Measurements from ENCODE around the gene ARL3. TPM values are rescaled to one million over a fixed set of nuclear protein-coding genes. Genes with fewer than 3 reads are reported as not detected.
"Not testable (repeated sequence)": the region's sequence is repeated elsewhere in the genome, so short reads cannot be mapped to it uniquely, and the experiment has no call there.

The ARL3 gene
- total RNA-seq, 4 donors from 2014 or later: 7.1 to 9.8 (median 9.1) TPM

DNA sequence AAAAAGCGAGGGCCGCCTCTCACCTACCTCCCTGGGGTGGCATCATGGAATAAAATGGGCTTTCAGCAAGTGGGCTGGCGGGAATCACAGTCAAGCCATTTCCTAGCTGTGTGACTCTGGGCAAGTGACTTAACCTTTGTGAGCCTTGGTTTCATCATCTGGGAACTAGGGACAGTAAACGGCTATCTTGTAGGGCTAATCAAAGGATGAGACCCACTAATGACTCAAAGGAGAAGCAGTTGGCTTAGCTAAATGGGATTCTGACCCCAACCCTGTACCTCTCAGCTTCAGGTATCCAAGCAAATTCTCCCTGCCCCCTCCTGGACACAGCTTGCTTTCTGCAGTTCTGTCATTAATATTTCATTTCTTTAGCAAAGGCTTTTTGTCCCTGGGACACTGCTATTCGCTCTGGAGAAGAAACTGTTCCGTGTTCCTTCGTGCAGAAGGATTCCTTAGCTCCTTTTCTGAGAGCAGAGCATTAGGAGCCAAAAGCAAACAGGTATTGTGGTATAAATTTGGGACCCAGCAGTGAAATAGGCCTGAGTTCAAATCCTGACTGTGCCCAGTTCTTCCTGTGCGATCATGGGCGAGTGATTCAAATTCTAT lies 44.0 kb downstream of the ARL3 start:
- Histone ChIP-seq H3K27ac (peak overlapping the region in 3 of 4 donors; percentile 53 to 62 (median 54)), H3K4me1 (peaks cover 2 to 46% (median 27%) of the 10 kb centered on the region in 3 donors)
- TF ChIP-seq EP300 (IDR thresholded peaks at IDR 0.05): no peak
- no peak for TF ChIP-seq CTCF (IDR thresholded peaks at IDR 0.05)
- TF ChIP-seq POLR2A (IDR thresholded peaks at IDR 0.05): no peak
- TF ChIP-seq POLR2AphosphoS5 (IDR thresholded peaks at IDR 0.05): no peak

GRCh38 chr10:102669206-102670064 lies 44.8 kb downstream of the ARL3 start:
- Histone ChIP-seq H3K36me3 (no peaks in the 10 kb centered on the region), H3K4me3 (no peak overlapping the region), H3K9me3 (no peaks in the 10 kb centered on the region), H3K27me3 (no peaks in the 10 kb centered on the region), H3K4me1 (peaks cover 2 to 39% (median 20%) of the 10 kb centered on the region in 3 donors), H3K27ac (peak overlapping the region in 3 of 4 donors; percentile 53 to 62 (median 54))
- 60% methylated on average over 1 of the region's 7 CpGs; no CpG with 5 or more reads in 1 of the 2 donors for WGBS, 2 donors (ENCODE audit: low coverage in 1 of 2)
- ATAC-seq: peak; percentile 48
- peak in 1 of 4 experiments; percentile 26 for TF ChIP-seq CTCF (IDR thresholded peaks at IDR 0.05)
- no peak for TF ChIP-seq POLR2A (IDR thresholded peaks at IDR 0.05)
- peak; percentile 45 for TF ChIP-seq POLR2AphosphoS5 (IDR thresholded peaks at IDR 0.05)

More for the DNA sequence above, 44.0 kb downstream of the ARL3 start:
- ATAC-seq: no peak
- WGBS, 2 donors (ENCODE audit: low coverage in 1 of 2): 80 to 91% methylated on average over 4 to 5 of the region's 9 CpGs
- H3K9me3 ChIP-seq: no peaks in the 10 kb centered on the region
- H3K36me3 ChIP-seq: no peaks in the 10 kb centered on the region
- H3K27me3 ChIP-seq: no peaks in the 10 kb centered on the region
- no peak overlapping the region for H3K4me3 ChIP-seq

DNA sequence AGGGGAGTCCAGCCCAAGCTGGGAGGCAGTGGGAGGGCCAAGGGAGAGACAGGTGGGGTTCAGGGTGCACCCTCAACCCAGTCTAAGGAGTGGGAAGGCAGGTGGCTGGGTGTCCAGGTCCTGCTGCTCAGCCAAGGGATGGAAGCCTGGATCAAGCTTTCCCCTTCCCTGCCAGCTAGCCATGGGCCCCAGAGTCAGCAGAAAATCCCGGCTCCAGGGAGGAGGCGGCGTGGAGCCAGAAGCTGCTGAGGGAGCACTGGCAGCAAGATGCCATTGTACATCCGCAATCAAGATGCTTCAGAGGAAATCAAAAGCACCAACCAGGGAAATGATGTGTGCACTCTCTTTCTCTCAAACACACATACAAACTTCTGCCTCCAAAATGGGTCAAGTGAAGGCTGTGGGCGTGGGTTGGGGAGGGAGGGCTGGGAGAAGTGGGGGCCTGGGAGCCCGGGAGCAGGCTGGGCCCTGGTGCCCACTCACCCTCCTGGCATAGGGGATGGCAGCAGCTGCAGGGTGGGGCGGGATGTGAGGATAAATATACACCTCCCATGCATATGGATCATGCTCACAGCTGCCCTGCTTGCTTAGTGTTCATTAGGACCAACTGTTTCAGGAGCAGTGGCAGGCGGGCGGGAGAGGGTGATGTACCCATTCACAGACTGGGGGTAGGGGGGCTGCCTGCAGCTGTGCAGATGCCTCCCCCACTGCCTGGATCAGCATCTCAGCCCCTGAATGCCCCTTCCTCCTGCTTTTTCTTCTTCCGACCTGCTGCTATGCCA lies 45.7 kb downstream of the ARL3 start:
- peaks cover 0 to 30% (median 11%) of the 10 kb centered on the region in 3 donors for H3K4me1 ChIP-seq
- ATAC-seq: no peak
- no peaks in the 10 kb centered on the region for H3K9me3 ChIP-seq
- H3K4me3 ChIP-seq: no peak overlapping the region
- 75 to 80% methylated on average over 1 to 5 of the region's 10 CpGs for WGBS, 2 donors (ENCODE audit: low coverage in 1 of 2)
- H3K27ac ChIP-seq: peak overlapping the region in 3 of 4 donors; percentile 53 to 62 (median 54)
- no peaks in the 10 kb centered on the region for H3K36me3 ChIP-seq
- TF ChIP-seq CTCF (IDR thresholded peaks at IDR 0.05): no peak
- H3K27me3 ChIP-seq: no peaks in the 10 kb centered on the region

GRCh38 chr10:102667411-102667810 lies 46.8 kb downstream of the ARL3 start:
- not testable (repeated sequence) for H3K4me3 ChIP-seq, H3K27ac ChIP-seq, ATAC-seq, H3K27me3 ChIP-seq, H3K9me3 ChIP-seq, H3K36me3 ChIP-seq
- WGBS, 2 donors (ENCODE audit: low coverage in 1 of 2): 83 to 93% methylated on average over 3 of the region's 4 CpGs
- peaks cover 0 to 19% (median 7%) of the 10 kb centered on the region in 3 donors for H3K4me1 ChIP-seq

- TF ChIP-seq POLR2AphosphoS5 (IDR thresholded peaks at IDR 0.05): no peak
- no peak for TF ChIP-seq POLR2A (IDR thresholded peaks at IDR 0.05)
- TF ChIP-seq EP300 (IDR thresholded peaks at IDR 0.05): no peak
- TF ChIP-seq CTCF (IDR thresholded peaks at IDR 0.05): no peak
- ATAC-seq: no peak
- no peak overlapping the region for H3K4me3 ChIP-seq
- no peaks in the 10 kb centered on the region for H3K27me3 ChIP-seq
- H3K4me1 ChIP-seq: peaks cover 0 to 24% (median 11%) of the 10 kb centered on the region in 3 donors
- H3K9me3 ChIP-seq: no peaks in the 10 kb centered on the region
- H3K27ac ChIP-seq: no peak overlapping the region
- WGBS, 2 donors (ENCODE audit: low coverage in 1 of 2): 39 to 62% methylated on average over 4 to 5 of the region's 9 CpGs
- no peaks in the 10 kb centered on the region for H3K36me3 ChIP-seq
These were observed 48.2 kb downstream of the ARL3 start for GRCh38 chr10:102665904-102666509.

All from gastroesophageal sphincter (tissue), 4 donors.